ENCODE measurements around the gene SMIM38. TPM values are rescaled to one million over a fixed set of nuclear protein-coding genes. Genes with fewer than 3 reads are reported as not detected.

Gene SMIM38
- total and polyA plus RNA-seq, 2 donors (not counting 1 experiment from before 2014, with no cell fraction given) = 1.2 to 1.6 TPM

DNA sequence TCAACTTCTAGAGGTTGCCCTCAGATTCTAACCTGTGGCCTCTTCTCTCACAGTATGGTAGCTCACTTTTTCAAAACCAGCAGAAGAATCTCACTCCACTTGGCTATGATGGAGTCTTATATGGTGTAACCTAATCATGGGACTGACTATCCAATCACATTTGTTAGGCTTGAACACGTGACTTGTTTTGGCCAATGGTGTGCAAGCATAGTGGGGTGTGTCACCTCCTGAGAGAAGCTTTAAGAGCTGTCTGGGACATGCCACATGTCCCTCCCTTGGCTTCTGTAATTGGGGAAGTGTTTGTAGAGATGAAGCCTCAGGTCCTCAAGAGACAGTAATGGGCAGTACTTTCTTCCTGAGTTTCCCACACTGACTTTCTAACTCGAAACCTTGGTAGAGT, 12.8 kb upstream of the SMIM38 start:
- H3K4me3 ChIP-seq (ENCODE audit: control extremely low read depth in 1 of 5, extremely low read depth in 1 of 5, insufficient read depth in 1 of 5, low read depth in 2 of 5, low read length in 4 of 5) = no peak overlapping the region
- no peaks in the 10 kb centered on the region for H4K20me1 ChIP-seq (ENCODE audit: control insufficient read depth, insufficient read depth, low read length, poor library complexity, severe bottlenecking)
- DNase-seq (no peak), ATAC-seq (ENCODE audit: low read depth) (no peak)
- H2AFZ ChIP-seq (ENCODE audit: insufficient read depth, low read depth, low read length, poor library complexity, severe bottlenecking) = no peak overlapping the region
- no CpG with 5 or more reads among the region's 2 CpGs for whole genome bisulfite sequencing (ENCODE audit: insufficient coverage)
- Mint-ChIP-seq H3K4me1 (no peaks in the 10 kb centered on the region), H3K27me3 (peaks cover 4% of the 10 kb centered on the region), H3K4me3 (no peak overlapping the region), H3K9me3 (ENCODE audit: insufficient read depth) (peaks cover 12% of the 10 kb centered on the region), H3K27ac (no peak overlapping the region)
- H3K36me3 ChIP-seq (replicated peaks in 1 of 2; ENCODE audit: control extremely low read depth in 1 of 2, control insufficient read depth in 1 of 2, extremely low read depth in 1 of 2, insufficient read depth in 2 of 2, low read length in 1 of 2) = no peaks in the 10 kb centered on the region
- TF ChIP-seq, protein P1, sequence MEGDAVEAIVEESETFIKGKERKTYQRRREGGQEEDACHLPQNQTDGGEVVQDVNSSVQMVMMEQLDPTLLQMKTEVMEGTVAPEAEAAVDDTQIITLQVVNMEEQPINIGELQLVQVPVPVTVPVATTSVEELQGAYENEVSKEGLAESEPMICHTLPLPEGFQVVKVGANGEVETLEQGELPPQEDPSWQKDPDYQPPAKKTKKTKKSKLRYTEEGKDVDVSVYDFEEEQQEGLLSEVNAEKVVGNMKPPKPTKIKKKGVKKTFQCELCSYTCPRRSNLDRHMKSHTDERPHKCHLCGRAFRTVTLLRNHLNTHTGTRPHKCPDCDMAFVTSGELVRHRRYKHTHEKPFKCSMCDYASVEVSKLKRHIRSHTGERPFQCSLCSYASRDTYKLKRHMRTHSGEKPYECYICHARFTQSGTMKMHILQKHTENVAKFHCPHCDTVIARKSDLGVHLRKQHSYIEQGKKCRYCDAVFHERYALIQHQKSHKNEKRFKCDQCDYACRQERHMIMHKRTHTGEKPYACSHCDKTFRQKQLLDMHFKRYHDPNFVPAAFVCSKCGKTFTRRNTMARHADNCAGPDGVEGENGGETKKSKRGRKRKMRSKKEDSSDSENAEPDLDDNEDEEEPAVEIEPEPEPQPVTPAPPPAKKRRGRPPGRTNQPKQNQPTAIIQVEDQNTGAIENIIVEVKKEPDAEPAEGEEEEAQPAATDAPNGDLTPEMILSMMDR (IDR thresholded peaks at IDR 0.05) = no peak
- TF ChIP-seq EZH2 (IDR thresholded peaks at IDR 0.05; ENCODE audit: borderline replicate concordance, insufficient read depth, low read depth, low read length, poor library complexity, severe bottlenecking) = no peak
- ChIA-PET POLR2A (no interaction called here), CTCF (no interaction called here)
- peaks cover 5 to 32% (median 30%) of the 10 kb centered on the region in 3 donors for H3K9me3 ChIP-seq (ENCODE audit: control extremely low read depth in 1 of 3, control insufficient read depth in 2 of 3, insufficient read depth in 1 of 3, low read length in 2 of 3)
- intact Hi-C loops (cut with micrococcal nuclease) = no loop called here
- H3K27me3 ChIP-seq (replicated peaks in 1 of 4; ENCODE audit: control extremely low read depth in 1 of 4, control insufficient read depth in 3 of 4, insufficient read depth in 4 of 4, low read length in 3 of 4) = no peaks in the 10 kb centered on the region
- no peaks in the 10 kb centered on the region for H3K79me2 ChIP-seq (ENCODE audit: control insufficient read depth, insufficient read depth, low read length)
- no peak overlapping the region for H3K27ac ChIP-seq (ENCODE audit: low read length in 2 of 2)
- H3K9ac ChIP-seq (ENCODE audit: low read length) = no peak overlapping the region
- H3K4me1 ChIP-seq (ENCODE audit: control insufficient read depth in 2 of 2, insufficient read depth in 2 of 2, low read length in 2 of 2) = no peaks in the 10 kb centered on the region
- H3K4me2 ChIP-seq (replicated peaks; ENCODE audit: low read depth, low read length, poor library complexity, severe bottlenecking) = no peak overlapping the region

DNA sequence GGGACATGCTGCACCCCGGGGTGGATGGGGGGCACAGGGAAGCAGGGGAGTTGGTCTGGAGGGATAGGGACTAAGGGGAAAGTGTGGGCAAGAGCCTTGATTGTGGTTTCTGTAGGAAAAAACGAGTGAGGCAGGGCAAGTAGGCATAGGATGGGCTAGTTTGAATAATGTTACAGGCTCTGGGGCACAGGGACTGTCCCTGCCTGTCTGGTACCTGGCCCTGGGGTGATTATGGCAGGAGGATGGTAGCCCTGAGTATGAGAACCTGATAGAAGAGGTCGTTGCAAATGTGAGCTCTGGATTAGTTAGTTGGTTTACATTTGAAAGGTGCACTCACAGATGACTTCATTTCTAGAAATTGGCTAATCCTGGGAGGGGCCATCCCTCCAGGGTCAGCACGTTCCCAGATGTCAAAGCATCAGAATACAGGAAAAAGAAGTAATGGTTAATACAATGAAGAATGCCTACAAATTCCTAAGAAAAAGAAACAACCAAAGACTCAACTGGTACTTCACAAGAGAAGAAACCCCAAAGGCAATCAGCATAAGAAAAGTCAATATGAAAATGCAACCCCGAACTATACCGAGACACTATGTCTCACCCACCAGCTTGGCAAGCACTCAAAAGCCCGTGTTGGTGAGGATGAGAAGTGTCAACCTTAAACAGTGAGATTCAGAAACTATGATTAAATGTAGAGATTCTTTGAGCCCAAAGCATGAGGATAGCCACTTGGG, 11.3 kb upstream of the SMIM38 start:
- Mint-ChIP-seq H3K4me1 (no peaks in the 10 kb centered on the region), H3K27ac (no peak overlapping the region), H3K27me3 (peaks cover 7% of the 10 kb centered on the region), H3K4me3 (no peak overlapping the region), H3K9me3 (ENCODE audit: insufficient read depth) (peaks cover 16% of the 10 kb centered on the region)
- H3K4me3 ChIP-seq (ENCODE audit: control extremely low read depth in 1 of 5, extremely low read depth in 1 of 5, insufficient read depth in 1 of 5, low read depth in 2 of 5, low read length in 4 of 5) = no peak overlapping the region
- no peak overlapping the region for H3K9ac ChIP-seq (ENCODE audit: low read length)
- no peak overlapping the region for H3K27ac ChIP-seq (ENCODE audit: low read length in 2 of 2)
- ChIA-PET CTCF (no interaction called here), POLR2A (no interaction called here)
- no peak for TF ChIP-seq EZH2 (IDR thresholded peaks at IDR 0.05; ENCODE audit: borderline replicate concordance, insufficient read depth, low read depth, low read length, poor library complexity, severe bottlenecking)
- TF ChIP-seq, protein P1 (IDR thresholded peaks at IDR 0.05) = no peak
- no peaks in the 10 kb centered on the region for H3K79me2 ChIP-seq (ENCODE audit: control insufficient read depth, insufficient read depth, low read length)
- no peaks in the 10 kb centered on the region for H3K36me3 ChIP-seq (replicated peaks in 1 of 2; ENCODE audit: control extremely low read depth in 1 of 2, control insufficient read depth in 1 of 2, extremely low read depth in 1 of 2, insufficient read depth in 2 of 2, low read length in 1 of 2)
- H3K4me2 ChIP-seq (replicated peaks; ENCODE audit: low read depth, low read length, poor library complexity, severe bottlenecking) = no peak overlapping the region
- no peak for ATAC-seq (ENCODE audit: low read depth)
- no peak for DNase-seq
- no peaks in the 10 kb centered on the region for H4K20me1 ChIP-seq (ENCODE audit: control insufficient read depth, insufficient read depth, low read length, poor library complexity, severe bottlenecking)
- H2AFZ ChIP-seq (ENCODE audit: insufficient read depth, low read depth, low read length, poor library complexity, severe bottlenecking) = no peak overlapping the region
- no peaks in the 10 kb centered on the region for H3K4me1 ChIP-seq (ENCODE audit: control insufficient read depth in 2 of 2, insufficient read depth in 2 of 2, low read length in 2 of 2)
- peaks cover 5 to 44% (median 32%) of the 10 kb centered on the region in 3 donors for H3K9me3 ChIP-seq (ENCODE audit: control extremely low read depth in 1 of 3, control insufficient read depth in 2 of 3, insufficient read depth in 1 of 3, low read length in 2 of 3)
- intact Hi-C loops (cut with micrococcal nuclease) = no loop called here
- H3K27me3 ChIP-seq (replicated peaks in 1 of 4; ENCODE audit: control extremely low read depth in 1 of 4, control insufficient read depth in 3 of 4, insufficient read depth in 4 of 4, low read length in 3 of 4) = no peaks in the 10 kb centered on the region
- WGBS (ENCODE audit: insufficient coverage) = 63% methylated on average over 3 of the region's 7 CpGs

All from B cell (primary cell).